ENCODE measurements around the gene IKZF4.
"Not testable (repeated sequence)": the region's sequence is repeated elsewhere in the genome, so short reads cannot be mapped to it uniquely, and the experiment has no call there.

IKZF4 gene

DNA sequence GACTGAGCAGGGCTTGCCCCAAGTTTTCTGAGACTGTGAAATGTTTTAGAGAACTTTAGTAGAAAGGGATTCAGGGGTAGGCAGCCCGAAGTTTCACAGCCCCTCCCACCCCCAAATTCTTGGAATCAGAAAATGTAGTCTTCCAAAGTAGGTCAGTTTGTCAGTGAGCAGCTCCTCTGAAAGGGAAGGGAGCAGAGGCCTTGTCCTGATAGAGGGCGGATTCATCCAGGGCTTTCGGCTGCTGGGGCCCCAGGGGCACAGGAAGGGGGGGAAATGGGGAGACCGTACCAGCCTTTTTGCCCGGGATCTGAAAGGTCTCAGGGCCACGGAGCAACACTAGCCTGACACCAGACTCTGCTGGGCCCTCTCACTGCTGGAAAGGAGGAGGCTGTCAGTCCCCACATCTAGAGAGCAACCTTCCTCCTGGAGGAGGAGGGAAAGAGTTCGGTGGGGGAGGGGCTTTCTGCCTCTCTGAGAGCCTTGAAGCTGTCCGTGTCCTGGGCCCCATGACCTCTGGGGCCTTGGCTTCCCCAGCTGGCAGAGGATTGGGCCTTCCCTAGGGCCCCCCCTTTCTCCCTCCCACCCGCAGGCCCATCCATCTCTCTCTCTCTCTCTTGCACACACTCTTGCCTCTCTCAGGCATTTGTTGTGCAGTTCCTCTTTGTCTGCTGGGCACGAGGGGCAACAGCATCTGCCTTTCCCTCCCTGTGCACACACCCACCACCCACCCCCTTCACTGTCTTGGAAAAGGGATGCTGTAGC is at the start of gene IKZF4:
Gene IKZF4, plus strand, starts transcription at position 621 of the 762 bp plus-strand sequence. CDS start 451 bp downstream, outside the sequence.
- no peak for DNase-seq

DNA sequence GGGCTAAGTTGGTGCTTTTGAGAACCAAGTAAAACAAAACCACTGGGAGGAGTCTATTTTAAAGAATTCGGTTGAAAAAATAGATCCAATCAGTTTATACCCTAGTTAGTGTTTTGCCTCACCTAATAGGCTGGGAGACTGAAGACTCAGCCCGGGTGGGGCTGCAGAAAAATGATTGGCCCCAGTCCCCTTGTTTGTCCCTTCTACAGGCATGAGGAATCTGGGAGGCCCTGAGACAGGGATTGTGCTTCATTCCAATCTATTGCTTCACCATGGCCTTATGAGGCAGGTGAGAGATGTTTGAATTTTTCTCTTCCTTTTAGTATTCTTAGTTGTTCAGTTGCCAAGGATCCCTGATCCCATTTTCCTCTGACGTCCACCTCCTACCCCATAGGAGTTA is 48.8 kb upstream of the IKZF4 start:
- DNase-seq, result no peak

DNA sequence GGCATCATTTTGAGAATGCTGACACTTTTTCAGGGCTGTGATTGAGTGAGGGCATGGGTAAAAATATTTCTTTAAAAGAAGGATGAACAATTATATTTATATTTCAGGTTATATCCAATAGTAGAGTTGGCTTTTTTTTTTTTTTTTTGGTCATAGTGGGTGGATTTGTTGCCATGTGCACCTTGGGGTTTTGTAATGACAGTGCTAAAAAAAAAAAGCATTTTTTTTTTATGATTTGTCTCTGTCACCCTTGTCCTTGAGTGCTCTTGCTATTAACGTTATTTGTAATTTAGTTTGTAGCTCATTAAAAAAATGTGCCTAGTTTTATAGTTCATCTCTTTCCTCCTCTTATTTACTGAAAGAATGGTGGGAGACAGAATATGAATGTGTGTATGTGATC is 48.4 kb upstream of the IKZF4 start:
- DNase-seq, result no peak

DNA sequence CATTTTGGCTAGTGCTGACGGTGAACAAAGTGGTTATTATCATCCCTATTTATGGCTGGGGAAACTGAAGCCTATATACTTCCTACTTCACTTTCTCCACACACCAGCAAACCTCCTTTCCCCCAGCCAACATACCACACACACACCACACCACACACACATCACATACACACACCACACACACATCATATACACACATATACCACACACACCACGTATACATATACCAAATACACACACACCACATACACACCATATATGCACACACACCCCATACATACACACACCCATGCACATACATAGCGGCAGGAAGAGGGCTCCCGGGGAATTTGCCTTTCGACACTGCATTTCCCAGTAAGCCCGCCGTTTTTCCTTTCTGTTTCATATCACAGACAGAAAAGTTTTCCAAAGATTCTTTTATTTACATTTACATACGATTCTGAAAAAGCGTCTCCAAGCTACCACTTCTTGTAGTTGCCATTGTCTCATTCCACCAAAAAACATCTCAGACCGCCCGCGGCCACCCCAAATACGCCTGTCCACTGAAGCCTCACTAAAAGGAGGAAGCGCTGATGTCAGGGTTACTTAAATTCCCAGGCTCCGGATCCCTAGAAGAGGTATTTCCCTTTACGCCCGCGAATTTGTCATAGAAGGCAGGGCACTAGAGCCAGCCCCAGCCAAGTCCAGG is 47.8 kb upstream of the IKZF4 start:
- peak; percentile 7 for DNase-seq

DNA sequence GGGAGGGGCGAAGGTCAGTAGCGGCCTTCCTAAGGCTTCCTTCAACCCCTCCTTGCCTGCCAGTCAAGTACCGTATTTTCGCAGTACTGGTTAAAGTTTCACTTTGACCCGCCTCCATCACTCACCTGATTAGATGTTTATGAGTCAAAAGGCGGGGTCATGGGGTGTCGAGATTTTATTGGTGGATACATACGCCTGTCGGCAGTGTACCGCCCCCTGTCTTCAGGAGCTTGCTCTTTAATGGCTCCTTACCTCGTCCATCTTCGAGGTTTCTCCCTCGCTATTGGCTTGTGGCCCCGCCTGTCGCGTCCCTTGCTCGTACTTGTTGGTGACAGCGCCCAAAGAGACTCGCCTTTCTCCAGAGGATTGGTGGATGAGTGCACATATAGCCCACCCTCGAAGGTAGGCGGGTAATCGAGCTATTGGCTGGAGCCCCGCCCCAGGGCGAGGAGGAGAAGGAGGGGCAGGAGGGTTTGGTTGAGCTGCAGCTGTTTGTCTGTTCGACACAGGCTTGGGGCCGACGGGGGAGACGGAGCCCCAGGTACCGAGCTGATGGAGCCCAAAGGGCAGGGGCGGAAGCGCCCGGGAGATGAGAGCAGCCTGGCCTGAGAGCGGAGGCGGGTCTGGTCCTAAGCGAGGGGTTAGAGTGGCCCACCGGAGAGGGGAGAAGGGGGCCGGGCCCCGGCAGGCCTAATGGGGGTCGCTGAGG is 47.1 kb upstream of the IKZF4 start, which contains the start of gene RAB5B:
Gene RAB5B, plus strand, starts transcription at position 480 of the 709 bp plus-strand sequence. CDS start 12,883 bp downstream, outside the sequence.
- DNase-seq, result peak; percentile 100

DNA sequence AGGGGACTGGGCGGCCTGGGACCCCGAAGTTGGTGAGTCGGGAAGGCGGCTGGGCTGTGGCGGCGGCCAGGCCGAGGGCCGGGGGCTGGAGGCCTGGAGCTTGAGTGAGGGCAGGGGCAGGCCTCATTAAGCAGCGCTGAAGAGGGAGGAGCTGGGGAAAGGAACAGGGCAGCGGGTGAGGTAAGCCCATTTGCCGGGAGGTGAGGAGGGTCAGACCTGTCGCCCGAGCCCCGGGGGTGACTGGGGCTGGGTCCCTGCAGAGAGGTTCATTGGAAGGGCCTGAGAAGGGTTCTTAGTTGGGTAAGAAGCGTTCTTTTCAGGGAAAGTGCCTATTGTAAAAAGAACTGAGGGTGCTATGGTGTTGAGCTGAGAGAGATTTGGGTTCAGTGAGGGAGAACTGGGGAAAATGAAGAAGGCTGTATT is 46.5 kb upstream of the IKZF4 start:
- DNase-seq, result peak; percentile 28

DNA sequence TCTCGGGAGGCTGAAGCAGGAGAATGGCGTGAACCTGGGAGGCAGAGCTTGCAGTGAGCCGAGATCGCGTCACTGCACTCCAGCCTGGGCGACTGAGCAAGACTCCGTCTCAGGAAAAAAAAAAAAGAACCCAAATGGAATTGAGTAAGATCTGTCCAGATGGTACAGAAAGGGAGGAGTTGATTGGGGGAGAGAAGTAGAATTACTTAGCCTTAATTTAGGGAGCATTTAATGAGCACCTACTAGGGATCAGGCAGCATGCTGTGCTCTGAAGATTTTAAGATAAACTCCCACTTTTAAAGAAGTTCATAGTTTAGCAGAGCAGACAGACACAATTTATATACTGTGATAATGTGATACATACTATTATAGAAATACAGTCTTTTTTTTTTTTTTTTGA is 42.5 kb upstream of the IKZF4 start:
- DNase-seq, result no peak

DNA sequence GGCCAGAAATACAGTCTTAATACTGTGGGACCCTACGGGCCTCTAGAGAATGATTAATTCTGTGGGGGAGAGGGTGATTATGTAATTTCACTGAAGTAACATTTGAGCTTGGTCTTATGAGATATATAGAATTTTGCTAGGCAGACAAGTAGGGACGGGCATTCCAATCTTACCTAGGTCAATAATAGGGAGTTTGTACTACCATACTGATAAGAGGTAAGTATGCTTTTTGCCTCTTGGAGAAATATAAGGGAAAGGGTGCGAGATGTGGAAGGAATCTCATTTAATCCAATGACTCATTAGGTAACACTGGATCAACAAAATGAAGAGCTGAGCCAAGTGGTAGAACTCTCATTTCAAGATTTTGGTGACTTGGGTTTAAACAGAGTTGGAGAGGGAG is 41.8 kb upstream of the IKZF4 start:
- DNase-seq, result no peak

DNA sequence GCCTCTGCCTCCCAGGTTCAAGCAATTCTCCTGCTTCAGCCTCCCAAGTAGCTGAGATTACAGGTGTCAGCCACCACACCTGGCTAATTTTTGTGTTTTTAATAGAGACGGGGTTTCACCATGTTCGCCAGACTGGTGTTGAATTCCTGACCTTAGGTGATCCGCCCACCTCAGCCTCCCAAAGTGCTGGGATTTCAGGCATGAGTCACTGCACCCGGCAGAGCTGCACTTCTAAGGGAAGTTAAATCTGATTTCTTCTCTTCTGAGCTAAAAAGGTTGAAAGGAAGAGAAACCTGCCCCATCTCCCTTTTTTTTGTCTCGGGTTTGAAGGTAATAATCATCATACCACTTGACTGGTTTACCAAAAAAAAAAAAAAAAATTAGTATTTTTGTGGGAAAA is 39.0 kb upstream of the IKZF4 start:
- not testable (repeated sequence) for DNase-seq

DNA sequence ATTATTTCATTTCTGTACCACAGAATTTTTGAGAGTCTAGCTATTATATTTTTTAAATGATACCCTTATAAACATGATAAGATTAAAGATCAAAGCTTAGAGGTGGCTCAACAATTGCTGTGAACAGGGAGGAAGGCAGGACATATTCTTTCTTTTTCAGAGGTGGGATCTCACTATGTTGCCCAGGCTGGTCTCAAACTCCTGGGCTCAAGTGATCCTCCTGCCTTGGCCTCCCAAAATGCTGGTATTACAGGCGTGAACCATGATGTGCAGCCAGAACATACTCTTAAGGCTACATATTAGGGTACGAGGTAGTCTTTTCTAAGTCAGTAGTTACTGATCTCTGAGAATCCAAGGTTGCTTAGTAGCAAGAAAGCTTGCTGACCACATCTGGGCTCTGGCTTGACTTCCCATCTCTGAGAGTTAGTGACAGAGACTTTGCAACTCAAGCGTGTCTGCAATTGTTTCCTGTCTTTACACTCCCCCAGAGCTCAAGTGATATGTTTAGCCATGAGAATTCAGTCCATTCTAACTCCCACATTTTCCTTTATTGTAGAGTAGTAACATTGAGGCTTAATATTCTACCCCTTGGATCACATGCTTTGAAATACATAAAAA is 38.4 kb upstream of the IKZF4 start:
- no peak for DNase-seq

DNA sequence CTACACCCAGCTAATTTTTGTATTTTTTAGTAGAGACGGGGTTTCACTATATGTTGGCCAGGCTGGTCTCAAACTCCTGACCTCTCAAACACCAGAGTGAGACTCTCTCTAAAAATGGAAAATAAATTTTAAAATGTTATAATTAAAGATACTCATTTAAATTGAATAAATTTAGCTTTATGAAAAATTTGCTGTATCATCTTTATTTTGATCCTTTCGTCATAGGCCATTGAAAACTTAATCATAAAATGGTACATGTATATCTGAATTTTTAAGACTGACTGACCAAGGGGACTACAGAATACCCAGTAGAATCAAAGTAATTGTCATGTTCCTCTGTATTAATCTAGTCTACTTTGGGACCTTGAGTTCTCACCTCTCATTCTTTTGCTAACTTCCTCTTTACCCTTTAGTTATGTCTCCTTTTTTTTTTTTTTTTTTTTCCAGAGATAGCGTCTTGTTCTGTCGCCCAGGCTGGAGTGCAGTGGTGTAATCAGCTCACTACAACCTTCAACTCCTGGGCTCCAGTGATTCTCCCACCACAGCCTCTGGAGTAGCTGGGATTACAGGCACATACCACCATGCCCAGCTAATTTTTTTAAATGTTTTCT is 37.5 kb upstream of the IKZF4 start:
- DNase-seq, result no peak

DNA sequence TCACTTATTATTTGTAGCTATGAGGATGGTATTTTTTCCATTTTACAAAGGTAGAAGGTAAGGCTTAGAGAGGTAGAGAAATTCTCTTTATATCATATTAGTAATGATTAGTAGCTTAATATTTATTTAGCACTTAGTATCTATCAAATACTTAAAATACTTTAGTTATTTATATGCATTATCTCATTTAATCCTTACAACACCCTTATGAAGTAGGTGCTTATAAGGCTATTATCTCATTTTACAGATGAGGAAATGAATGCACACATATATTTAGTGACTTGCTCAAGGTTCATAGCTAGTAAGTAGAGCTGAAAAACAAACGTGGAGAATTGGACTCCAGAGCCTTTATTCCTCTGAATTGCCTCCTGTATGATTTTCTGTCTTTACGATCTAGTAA is 36.0 kb upstream of the IKZF4 start:
- DNase-seq, result no peak

DNA sequence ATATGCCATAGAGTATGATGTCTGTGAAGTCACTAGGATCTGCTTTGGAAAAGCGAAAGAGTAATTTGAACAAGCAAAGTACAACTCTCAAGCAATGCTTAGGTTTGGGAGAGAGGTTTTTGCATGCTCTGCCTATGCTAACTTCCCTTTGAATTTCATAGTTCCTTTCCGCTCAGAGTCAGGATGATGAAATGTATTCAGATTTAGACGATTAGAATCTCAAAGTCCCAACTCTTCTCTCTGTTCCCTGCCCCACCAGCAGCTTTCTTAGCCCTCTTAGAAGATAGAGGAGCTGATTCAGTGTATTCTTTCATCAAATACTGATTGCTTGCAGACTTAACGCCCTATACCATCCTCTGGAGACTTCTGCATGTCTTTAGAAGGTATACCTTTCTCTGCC is 35.5 kb upstream of the IKZF4 start:
- no peak for DNase-seq

DNA sequence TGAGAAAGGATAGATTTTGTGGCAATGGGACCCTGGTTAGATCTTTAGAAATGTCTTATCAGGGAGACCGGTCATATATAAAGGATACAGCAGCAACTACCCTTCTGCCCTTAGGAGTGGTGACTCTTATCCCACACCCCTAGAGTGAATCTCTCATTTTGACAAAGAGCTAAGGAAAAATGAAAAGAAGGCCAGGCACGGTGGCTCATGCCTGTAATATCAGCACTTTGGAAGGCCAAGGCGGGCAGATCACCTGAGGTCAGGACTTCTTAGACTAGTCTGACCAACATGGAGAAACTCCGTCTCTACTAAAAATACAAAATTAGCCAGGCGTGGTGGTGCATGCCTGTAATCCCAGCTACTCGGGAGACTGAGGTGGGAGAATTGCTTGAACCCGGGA is 34.9 kb upstream of the IKZF4 start:
- not testable (repeated sequence) for DNase-seq

DNA sequence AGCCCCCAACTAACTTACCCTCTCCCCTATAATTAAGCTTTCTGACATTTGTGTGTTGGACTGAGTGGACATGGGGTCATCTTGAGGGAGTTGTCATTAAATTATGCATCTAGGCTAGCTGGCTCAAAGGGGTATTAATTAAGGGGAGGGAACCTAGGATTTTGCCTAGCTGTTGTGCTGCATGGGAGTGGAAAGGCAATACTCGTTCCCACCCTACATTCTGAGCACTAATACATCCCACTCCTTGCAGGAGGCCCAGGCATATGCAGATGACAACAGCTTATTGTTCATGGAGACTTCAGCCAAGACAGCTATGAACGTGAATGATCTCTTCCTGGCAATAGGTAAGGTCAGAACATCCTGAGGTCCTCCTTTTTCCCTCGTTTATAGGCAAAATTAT is 29.7 kb upstream of the IKZF4 start:
- DNase-seq, result no peak

DNA sequence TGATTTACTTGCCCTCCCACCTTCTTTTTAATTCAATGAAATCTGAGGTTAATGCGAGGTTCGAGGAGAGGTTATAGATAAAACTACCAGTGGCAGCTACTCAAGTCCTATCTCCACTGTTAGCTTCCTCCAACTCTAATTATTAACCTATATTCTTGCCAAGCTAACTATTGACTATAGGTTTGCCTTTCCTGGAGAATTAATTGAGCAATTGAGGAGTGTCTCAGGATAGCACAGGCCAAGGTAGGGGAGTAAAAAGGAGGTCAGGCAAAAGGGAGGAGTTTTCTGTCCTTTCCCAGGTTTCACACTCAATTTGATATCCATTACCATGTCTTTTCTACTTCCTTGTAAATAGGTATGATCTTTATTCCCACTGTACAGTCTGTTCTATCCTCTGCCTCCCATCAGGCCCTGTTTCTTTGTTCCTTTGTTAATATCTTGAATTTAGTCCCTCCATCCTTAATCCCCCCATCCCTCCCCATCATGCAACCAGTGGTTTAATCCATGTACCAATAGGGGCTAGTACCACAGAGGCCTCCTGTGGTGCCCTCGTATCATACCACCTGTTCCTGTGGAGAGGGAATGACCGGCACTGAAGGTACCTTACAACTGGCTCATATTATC is 27.5 kb upstream of the IKZF4 start:
- no peak for DNase-seq

DNA sequence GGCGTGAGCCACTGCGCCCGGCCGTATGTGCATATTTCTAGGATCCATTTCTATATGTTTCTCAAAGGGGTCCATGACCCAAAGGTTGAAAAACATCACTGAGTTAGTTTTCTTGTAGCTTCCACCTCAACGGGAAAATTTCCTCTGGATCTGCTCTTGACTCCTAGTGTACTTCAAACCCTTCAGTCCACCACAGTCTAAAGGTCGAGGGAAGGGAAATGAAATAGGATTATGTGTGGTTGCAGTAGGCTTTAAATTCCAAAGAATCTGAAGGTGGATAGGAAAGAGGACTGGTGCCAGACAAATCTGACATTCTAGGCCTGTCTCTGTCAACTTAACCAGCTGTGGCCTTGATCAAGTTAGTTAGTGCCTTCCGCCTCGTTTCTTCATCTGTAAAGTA is 25.5 kb upstream of the IKZF4 start:
- no peak for DNase-seq

DNA sequence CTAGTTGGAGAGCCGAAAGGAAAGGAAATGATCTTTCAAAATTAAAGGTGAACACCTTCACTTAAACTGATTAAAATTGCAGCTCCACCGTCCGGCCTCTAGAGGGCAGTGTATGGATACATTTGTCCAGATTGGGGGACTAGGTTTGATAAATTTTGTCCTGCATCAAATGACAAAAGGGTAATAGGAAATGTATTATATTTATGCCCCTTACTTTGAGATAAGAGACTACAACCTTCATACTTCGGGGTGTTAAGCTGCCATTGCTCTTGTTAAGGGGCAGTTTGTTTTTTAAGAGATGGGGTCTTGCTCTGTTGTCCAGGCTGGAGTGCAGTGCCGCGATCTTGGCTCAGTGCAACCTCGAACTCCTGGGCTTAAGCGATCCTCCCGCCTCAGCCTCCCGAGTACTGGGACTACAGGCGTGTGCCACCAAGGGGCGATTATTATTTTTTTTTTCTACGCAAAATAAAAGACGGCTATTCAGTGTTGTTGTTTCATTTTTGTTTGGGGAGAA is 24.6 kb upstream of the IKZF4 start:
- peak; percentile 47 for DNase-seq

DNA sequence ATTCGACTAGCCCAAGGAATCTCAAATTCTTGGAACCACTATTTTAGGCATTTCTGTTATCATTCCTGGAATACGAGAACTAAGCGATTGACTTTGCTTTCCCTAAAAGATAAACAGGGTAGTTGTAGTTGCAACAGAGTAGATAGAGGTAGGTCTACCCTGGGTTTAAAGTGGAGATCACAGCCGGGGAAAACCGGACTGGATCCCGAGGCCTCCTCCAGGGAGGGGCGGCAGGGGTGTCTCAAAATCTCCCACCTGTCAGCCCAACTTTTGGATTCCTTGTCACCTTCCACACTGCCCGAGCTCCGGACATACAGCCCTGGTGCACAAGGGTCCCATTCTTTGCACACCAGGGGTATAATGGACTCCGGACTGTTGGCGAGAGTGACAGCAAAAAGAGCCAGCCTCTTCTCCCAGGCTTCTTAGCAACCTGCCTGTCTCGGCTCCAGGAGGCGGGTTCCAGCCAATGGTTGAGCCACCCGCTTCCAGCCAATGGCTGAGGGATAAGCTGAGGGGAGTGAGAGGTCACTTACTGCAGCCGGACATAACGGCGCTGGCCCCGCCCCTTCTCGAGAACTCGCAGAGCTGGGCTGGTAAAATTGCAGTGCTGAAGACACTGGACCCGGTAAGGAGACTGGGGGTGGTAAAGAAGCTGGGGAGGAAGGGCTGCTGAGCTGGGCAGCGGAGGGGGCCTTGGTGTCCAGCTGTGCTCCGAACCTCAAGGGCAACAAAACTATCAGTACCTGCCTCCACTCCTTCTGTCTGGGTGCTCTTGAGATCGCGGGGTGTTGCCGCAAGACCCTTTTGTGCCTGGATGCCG is 23.9 kb upstream of the IKZF4 start, which contains the start of gene SUOX:
Gene SUOX, plus strand, starts transcription at position 562 of the 820 bp plus-strand sequence. CDS start 4,946 bp downstream, outside the sequence.
- DNase-seq, result peak; percentile 74

DNA sequence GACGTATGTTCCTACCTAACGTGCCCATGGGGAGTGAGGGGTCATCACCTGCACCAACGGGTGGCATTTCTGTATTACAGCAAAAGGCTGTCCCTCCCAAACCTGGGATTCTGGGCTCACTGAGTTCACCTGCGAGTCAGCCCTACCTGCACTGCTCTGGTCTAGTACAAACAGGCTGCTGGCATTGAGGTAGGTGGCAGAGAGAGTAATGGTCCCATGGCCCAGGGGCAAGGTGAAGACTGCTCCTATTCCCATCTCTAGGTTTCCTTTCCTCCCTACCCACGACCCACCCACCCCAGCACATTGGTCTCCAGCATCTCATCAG is 23.3 kb upstream of the IKZF4 start:
- DNase-seq, result no peak

DNA sequence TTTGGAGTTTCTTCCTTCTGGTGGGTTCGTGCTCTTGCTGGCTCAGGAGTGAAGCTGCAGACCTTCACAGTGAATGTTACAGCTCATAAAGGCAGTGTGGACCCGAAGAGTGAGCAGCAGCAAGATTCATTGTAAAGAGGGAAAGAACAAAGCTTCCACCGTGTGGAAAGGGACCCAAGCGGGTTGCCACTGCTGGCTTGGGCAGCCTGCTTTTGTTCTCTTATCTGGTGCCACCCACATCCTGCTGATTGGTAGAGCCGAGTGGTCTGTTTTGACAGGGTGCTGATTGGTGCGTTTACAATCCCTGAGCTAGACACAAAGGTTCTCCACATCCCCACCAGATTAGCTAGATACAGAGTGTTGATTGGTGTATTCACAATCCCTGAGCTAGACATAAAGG is 21.3 kb upstream of the IKZF4 start:
- not testable (repeated sequence) for DNase-seq
